ENCODE data around the gene RAD51B.
A peak's percentile ranks its signal among the peaks of the same experiment; 100 is the strongest.

The RAD51B gene

GRCh38 chr14:68355415-68355814 lies 535.8 kb downstream of the RAD51B start:
- no peak for DNase-seq (ENCODE audit: low read depth in 1 of 2, low spot score in 1 of 2)
- in situ Hi-C loops (cut with HindIII; ENCODE audit: low pct_unique_long_range_greater_than_20kb, low sequenced_read_pairs), result no loop called here
- TF ChIP-seq JUND (IDR thresholded peaks at IDR 0.05; ENCODE audit: low read depth), result no peak

- no peak for DNase-seq (ENCODE audit: low read depth in 1 of 2, low spot score in 1 of 2)
- in situ Hi-C loops (cut with HindIII; ENCODE audit: low pct_unique_long_range_greater_than_20kb, low sequenced_read_pairs), result no loop called here
- no peak for TF ChIP-seq JUND (IDR thresholded peaks at IDR 0.05; ENCODE audit: low read depth)
Observed at GRCh38 chr14:68357777-68358176, 538.2 kb downstream of the RAD51B start.

GRCh38 chr14:68358500-68358899 lies 538.9 kb downstream of the RAD51B start:
- no peak for TF ChIP-seq JUND (IDR thresholded peaks at IDR 0.05; ENCODE audit: low read depth)
- no peak for DNase-seq (ENCODE audit: low read depth in 1 of 2, low spot score in 1 of 2)
- in situ Hi-C loops (cut with HindIII; ENCODE audit: low pct_unique_long_range_greater_than_20kb, low sequenced_read_pairs), result no loop called here

GRCh38 chr14:68359022-68359836 lies 539.6 kb downstream of the RAD51B start:
- no peak for TF ChIP-seq JUND (IDR thresholded peaks at IDR 0.05; ENCODE audit: low read depth)
- in situ Hi-C loops (cut with HindIII; ENCODE audit: low pct_unique_long_range_greater_than_20kb, low sequenced_read_pairs), result no loop called here
- no peak for DNase-seq (ENCODE audit: low read depth in 1 of 2, low spot score in 1 of 2)

- no peak for DNase-seq (ENCODE audit: low read depth in 1 of 2, low spot score in 1 of 2)
- in situ Hi-C loops (cut with HindIII; ENCODE audit: low pct_unique_long_range_greater_than_20kb, low sequenced_read_pairs), result no loop called here
- no peak for TF ChIP-seq JUND (IDR thresholded peaks at IDR 0.05; ENCODE audit: low read depth)
Observed at GRCh38 chr14:68359837-68360552, 540.4 kb downstream of the RAD51B start.

GRCh38 chr14:68361231-68361630 lies 541.7 kb downstream of the RAD51B start:
- DNase-seq (ENCODE audit: low read depth in 1 of 2, low spot score in 1 of 2), result no peak
- TF ChIP-seq JUND (IDR thresholded peaks at IDR 0.05; ENCODE audit: low read depth), result no peak

GRCh38 chr14:68362846-68363245 lies 543.3 kb downstream of the RAD51B start:
- DNase-seq (ENCODE audit: low read depth in 1 of 2, low spot score in 1 of 2), result peak in 1 of 2 experiments; percentile 55
- in situ Hi-C loops (cut with HindIII; ENCODE audit: low pct_unique_long_range_greater_than_20kb, low sequenced_read_pairs), result no loop called here
- no peak for TF ChIP-seq JUND (IDR thresholded peaks at IDR 0.05; ENCODE audit: low read depth)

More at GRCh38 chr14:68361231-68361630, 541.7 kb downstream of the RAD51B start:
- in situ Hi-C loops (cut with HindIII; ENCODE audit: low pct_unique_long_range_greater_than_20kb, low sequenced_read_pairs), result no loop called here

- no peak for TF ChIP-seq JUND (IDR thresholded peaks at IDR 0.05; ENCODE audit: low read depth)
- DNase-seq (ENCODE audit: low read depth in 1 of 2, low spot score in 1 of 2), result peak in 1 of 2 experiments; percentile 67
- in situ Hi-C loops (cut with HindIII; ENCODE audit: low pct_unique_long_range_greater_than_20kb, low sequenced_read_pairs), result no loop called here
Observed at GRCh38 chr14:68363466-68363842, 543.9 kb downstream of the RAD51B start.

- in situ Hi-C loops (cut with HindIII; ENCODE audit: low pct_unique_long_range_greater_than_20kb, low sequenced_read_pairs), result no loop called here
- no peak for DNase-seq (ENCODE audit: low read depth in 1 of 2, low spot score in 1 of 2)
- no peak for TF ChIP-seq JUND (IDR thresholded peaks at IDR 0.05; ENCODE audit: low read depth)
Observed at GRCh38 chr14:68363843-68364767, 544.5 kb downstream of the RAD51B start.

GRCh38 chr14:68364792-68365192 lies 545.2 kb downstream of the RAD51B start:
- in situ Hi-C loops (cut with HindIII; ENCODE audit: low pct_unique_long_range_greater_than_20kb, low sequenced_read_pairs), result no loop called here
- DNase-seq (ENCODE audit: low read depth in 1 of 2, low spot score in 1 of 2), result peak in 1 of 2 experiments; percentile 54
- TF ChIP-seq JUND (IDR thresholded peaks at IDR 0.05; ENCODE audit: low read depth), result no peak

GRCh38 chr14:68365228-68365627 lies 545.6 kb downstream of the RAD51B start:
- no peak for TF ChIP-seq JUND (IDR thresholded peaks at IDR 0.05; ENCODE audit: low read depth)
- in situ Hi-C loops (cut with HindIII; ENCODE audit: low pct_unique_long_range_greater_than_20kb, low sequenced_read_pairs), result no loop called here
- no peak for DNase-seq (ENCODE audit: low read depth in 1 of 2, low spot score in 1 of 2)

GRCh38 chr14:68366656-68367055 lies 547.1 kb downstream of the RAD51B start:
- DNase-seq (ENCODE audit: low read depth in 1 of 2, low spot score in 1 of 2), result no peak
- in situ Hi-C loops (cut with HindIII; ENCODE audit: low pct_unique_long_range_greater_than_20kb, low sequenced_read_pairs), result no loop called here
- TF ChIP-seq JUND (IDR thresholded peaks at IDR 0.05; ENCODE audit: low read depth), result no peak

Data from T47D (cell line).